22Rv1 (cell line): ENCODE results near the gene SH3RF2.

Experiments
- CTCF ChIP-seq: fragments of 450-650 bp; IDR thresholded peaks from 2 replicates; pipeline ENCODE4 v1.5.1; 2017; ENCODE audit warnings: mild to moderate bottlenecking
- ZFX ChIP-seq: fragments of 450-650 bp; IDR thresholded peaks from 2 replicates; pipeline ENCODE4 v1.6.1; 2017; ENCODE audit warnings: antibody characterized with exemption, borderline replicate concordance

GRCh38 chr5:145971701-145972100 lies 35.3 kb downstream of the SH3RF2 start:
- TF ChIP-seq CTCF: no peak
- TF ChIP-seq ZFX: no peak
